Measurements from ENCODE around the gene GALNT18.

The GALNT18 gene

DNA sequence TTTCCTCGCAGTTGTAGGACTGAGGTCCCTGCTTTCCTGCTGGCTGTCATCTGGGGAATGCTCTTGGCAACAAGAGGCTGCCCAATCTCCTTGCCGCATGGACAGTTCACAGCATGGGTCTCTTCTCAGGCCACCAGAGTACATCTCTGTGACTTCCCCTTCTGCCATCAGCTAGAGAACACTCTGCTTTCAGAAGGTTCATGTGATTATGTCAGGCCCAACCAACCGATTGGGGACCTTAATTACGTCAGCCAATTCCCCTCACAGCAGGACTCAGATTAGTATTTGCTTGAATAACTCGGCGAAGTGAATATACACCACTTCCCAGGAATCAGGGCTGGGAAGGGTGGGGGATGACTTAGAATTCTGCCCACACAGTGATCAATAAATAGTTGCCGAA, 206.8 kb downstream of the GALNT18 start:
- no peaks in the 10 kb centered on the region for H3K9me3 ChIP-seq (replicated peaks; ENCODE audit: insufficient read depth, low read length)
- TF ChIP-seq, protein P1, sequence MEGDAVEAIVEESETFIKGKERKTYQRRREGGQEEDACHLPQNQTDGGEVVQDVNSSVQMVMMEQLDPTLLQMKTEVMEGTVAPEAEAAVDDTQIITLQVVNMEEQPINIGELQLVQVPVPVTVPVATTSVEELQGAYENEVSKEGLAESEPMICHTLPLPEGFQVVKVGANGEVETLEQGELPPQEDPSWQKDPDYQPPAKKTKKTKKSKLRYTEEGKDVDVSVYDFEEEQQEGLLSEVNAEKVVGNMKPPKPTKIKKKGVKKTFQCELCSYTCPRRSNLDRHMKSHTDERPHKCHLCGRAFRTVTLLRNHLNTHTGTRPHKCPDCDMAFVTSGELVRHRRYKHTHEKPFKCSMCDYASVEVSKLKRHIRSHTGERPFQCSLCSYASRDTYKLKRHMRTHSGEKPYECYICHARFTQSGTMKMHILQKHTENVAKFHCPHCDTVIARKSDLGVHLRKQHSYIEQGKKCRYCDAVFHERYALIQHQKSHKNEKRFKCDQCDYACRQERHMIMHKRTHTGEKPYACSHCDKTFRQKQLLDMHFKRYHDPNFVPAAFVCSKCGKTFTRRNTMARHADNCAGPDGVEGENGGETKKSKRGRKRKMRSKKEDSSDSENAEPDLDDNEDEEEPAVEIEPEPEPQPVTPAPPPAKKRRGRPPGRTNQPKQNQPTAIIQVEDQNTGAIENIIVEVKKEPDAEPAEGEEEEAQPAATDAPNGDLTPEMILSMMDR (IDR thresholded peaks at IDR 0.05; ENCODE audit: low read length), result no peak
- TF ChIP-seq EZH2 (optimal IDR thresholded peaks at IDR 0.05; ENCODE audit: low read depth, low read length) (no peak), EZH2phosphoT487 (IDR thresholded peaks at IDR 0.05; ENCODE audit: low read length) (no peak)
- no peak for DNase-seq
- H3K4me3 ChIP-seq (ENCODE audit: low read length), result no peak overlapping the region
- no peaks in the 10 kb centered on the region for H3K27me3 ChIP-seq (replicated peaks; ENCODE audit: insufficient read depth, low read length)
- no peak overlapping the region for H3K4me2 ChIP-seq (ENCODE audit: low read depth, low read length)
- H2AFZ ChIP-seq (ENCODE audit: low read length), result no peak overlapping the region
- no peaks in the 10 kb centered on the region for H3K4me1 ChIP-seq (ENCODE audit: low read length)
- H3K9ac ChIP-seq (ENCODE audit: low read length), result no peak overlapping the region
- no peaks in the 10 kb centered on the region for H4K20me1 ChIP-seq (ENCODE audit: insufficient read depth, low read length)
- no peaks in the 10 kb centered on the region for H3K36me3 ChIP-seq (replicated peaks; ENCODE audit: insufficient read depth, low read length)
- H3K79me2 ChIP-seq (ENCODE audit: low read length), result no peaks in the 10 kb centered on the region
- H3F3A ChIP-seq (ENCODE audit: insufficient read depth, low read length), result no peaks in the 10 kb centered on the region
- no peaks in the 10 kb centered on the region for H3K9me2 ChIP-seq (replicated peaks; ENCODE audit: insufficient read depth, low read length)
- no peak overlapping the region for H3K27ac ChIP-seq (ENCODE audit: low read length)

DNA sequence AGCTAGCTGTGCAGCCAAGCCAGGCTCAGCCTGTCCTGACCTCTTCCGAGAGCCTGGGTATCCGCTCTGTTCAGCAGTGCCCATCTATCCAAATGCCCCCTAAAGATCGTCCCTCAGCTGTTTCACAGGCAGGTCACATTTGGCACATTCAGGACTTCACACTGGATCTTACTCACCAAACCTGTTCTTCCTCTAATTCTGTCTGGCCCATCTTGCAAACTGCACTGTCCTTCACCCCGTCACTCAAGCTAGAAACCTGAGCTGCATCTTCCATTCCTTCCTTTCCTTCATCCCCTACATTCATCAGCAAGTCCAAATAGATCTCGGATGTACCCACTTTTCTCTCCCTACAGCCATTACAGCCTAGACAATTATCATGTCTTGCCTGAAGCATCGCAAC, 208.0 kb downstream of the GALNT18 start:
- H3K27ac ChIP-seq (ENCODE audit: low read length), result no peak overlapping the region
- H4K20me1 ChIP-seq (ENCODE audit: insufficient read depth, low read length), result no peaks in the 10 kb centered on the region
- no peaks in the 10 kb centered on the region for H3K9me3 ChIP-seq (replicated peaks; ENCODE audit: insufficient read depth, low read length)
- no peaks in the 10 kb centered on the region for H3K79me2 ChIP-seq (ENCODE audit: low read length)
- no peak overlapping the region for H3K9ac ChIP-seq (ENCODE audit: low read length)
- H3K4me1 ChIP-seq (ENCODE audit: low read length), result no peaks in the 10 kb centered on the region
- H3K27me3 ChIP-seq (replicated peaks; ENCODE audit: insufficient read depth, low read length), result no peaks in the 10 kb centered on the region
- no peak overlapping the region for H2AFZ ChIP-seq (ENCODE audit: low read length)
- H3K9me2 ChIP-seq (replicated peaks; ENCODE audit: insufficient read depth, low read length), result no peaks in the 10 kb centered on the region
- no peak overlapping the region for H3K4me2 ChIP-seq (ENCODE audit: low read depth, low read length)
- no peaks in the 10 kb centered on the region for H3K36me3 ChIP-seq (replicated peaks; ENCODE audit: insufficient read depth, low read length)
- TF ChIP-seq EZH2phosphoT487 (IDR thresholded peaks at IDR 0.05; ENCODE audit: low read length), result no peak
- no peak for TF ChIP-seq EZH2 (optimal IDR thresholded peaks at IDR 0.05; ENCODE audit: low read depth, low read length)
- TF ChIP-seq, protein P1 (IDR thresholded peaks at IDR 0.05; ENCODE audit: low read length), result no peak
- H3F3A ChIP-seq (ENCODE audit: insufficient read depth, low read length), result no peaks in the 10 kb centered on the region
- H3K4me3 ChIP-seq (ENCODE audit: low read length), result no peak overlapping the region
- DNase-seq, result no peak

DNA sequence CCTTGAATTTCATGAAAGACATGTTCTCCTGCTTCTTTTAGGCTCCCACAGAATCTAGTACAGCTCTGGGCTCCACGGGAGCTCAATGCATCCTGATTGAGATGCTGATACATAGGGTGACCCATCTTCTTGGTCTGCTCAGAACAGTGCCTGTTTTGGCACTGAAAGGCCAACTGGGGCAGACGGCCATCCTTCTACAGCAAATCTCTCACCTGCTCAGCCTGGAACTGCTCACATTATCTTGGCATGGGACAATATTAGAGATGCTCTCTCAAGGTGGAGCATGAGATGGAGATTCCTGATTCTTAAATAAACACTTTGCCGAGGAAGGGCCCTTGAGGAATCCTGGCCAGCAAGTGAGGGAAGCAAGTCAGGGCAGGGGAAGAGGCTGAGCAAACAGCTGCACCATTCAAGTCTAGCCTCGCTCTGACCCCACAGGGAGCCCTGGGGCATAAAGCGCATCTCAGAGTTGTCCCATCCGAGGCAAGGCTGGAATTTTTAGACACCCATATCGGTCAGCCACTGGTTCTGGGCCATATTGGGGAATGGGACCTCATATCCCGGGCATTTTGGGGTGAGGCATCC, 210.3 kb downstream of the GALNT18 start:
- Histone ChIP-seq H3K4me3 (ENCODE audit: low read length) (no peak overlapping the region), H3K27ac (ENCODE audit: low read length) (no peak overlapping the region), H3K27me3 (replicated peaks; ENCODE audit: insufficient read depth, low read length) (no peaks in the 10 kb centered on the region), H3F3A (ENCODE audit: insufficient read depth, low read length) (no peaks in the 10 kb centered on the region), H3K4me2 (ENCODE audit: low read depth, low read length) (no peak overlapping the region), H2AFZ (ENCODE audit: low read length) (no peak overlapping the region), H3K9me3 (replicated peaks; ENCODE audit: insufficient read depth, low read length) (no peaks in the 10 kb centered on the region), H4K20me1 (ENCODE audit: insufficient read depth, low read length) (no peaks in the 10 kb centered on the region), H3K36me3 (replicated peaks; ENCODE audit: insufficient read depth, low read length) (no peaks in the 10 kb centered on the region), H3K79me2 (ENCODE audit: low read length) (no peaks in the 10 kb centered on the region), H3K9ac (ENCODE audit: low read length) (no peak overlapping the region), H3K9me2 (replicated peaks; ENCODE audit: insufficient read depth, low read length) (no peaks in the 10 kb centered on the region), H3K4me1 (ENCODE audit: low read length) (no peaks in the 10 kb centered on the region)
- TF ChIP-seq, protein P1 (IDR thresholded peaks at IDR 0.05; ENCODE audit: low read length), result no peak
- TF ChIP-seq EZH2phosphoT487 (IDR thresholded peaks at IDR 0.05; ENCODE audit: low read length) (no peak), EZH2 (optimal IDR thresholded peaks at IDR 0.05; ENCODE audit: low read depth, low read length) (no peak)
- DNase-seq, result no peak
